NCI-H2171 treated with DMSO at 0.1 percent for 48 hours (cell line): ENCODE measurements around the gene FRS2.
"Not testable (repeated sequence)": the region's sequence is repeated elsewhere in the genome, so short reads cannot be mapped to it uniquely, and the experiment has no call there.

ENCODE experiments used
- DNase-seq: peaks from one replicate; lab custom pipeline; 2025; lab: John Stamatoyannopoulos, UW

FRS2 gene

GRCh38 chr12:69580074-69580473, 109.9 kb downstream of the FRS2 start:
- no peak for DNase-seq

DNA sequence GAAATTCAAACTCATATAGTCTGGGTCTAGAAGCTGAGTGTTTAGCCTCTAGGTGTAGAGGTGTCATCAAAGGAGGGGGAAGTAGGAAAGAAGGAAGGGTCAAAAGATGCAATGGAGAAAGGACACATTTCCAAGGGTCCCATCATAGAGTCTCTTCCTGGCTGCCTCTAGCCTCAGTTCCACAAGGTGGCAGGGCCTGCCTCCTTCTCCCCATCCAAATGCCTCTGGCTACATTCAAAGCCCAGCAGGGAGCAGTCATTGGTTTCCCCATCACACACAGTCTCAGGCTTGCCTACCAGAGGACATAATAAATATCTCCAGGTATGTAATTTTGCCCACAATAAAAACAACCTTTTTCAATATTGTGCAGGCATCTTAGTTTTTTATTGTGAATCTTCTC, 113.0 kb downstream of the FRS2 start:
- no peak for DNase-seq

DNA sequence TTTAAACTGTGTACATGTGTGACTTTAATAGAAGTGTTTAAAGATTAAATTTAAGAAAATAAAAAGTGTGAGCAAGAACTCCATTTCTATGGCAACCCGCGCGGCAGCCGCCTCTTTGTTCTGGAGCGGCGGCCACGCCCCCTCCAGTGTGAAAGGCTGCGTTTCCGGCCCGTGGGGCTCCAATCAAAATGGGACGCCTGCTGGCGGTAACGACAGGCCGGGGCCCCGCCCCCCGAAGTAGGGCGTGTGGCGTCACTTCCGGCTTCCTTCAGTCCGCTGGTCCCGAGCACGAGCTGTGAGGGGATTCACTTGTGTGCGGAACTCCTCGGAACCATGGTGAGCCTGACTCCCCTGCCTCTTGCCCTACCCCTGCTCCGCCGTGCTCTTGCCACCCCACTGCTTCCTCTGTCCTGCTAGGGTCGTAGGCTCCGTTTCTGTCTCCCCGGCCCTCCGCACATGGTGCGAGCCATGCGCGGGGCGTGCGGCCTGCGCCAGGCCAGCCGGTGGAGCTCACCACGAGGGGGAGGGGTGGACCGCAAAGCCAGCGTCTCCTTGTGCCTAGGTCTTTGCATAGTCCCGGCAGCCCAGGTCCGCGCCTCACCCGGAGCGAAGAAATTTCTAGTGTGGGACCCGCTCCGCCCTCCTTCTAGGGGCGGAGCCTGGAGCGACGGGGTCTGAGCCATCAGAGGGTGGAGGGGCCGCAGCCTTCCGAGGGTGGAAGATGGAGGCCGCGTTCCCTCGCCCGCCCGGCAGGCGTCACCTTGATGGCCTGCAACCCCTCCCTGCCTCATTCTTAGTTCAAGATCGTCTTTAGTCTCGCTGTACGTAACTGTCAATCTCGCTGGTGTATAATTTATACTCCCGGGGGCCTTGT, 115.2 kb downstream of the FRS2 start, which contains the start of gene CCT2:
TSS of gene CCT2 (plus strand) at position 271 of the 874 bp plus-strand sequence. CDS start at position 334, 63 bp downstream.
- peak; percentile 92 for DNase-seq

DNA sequence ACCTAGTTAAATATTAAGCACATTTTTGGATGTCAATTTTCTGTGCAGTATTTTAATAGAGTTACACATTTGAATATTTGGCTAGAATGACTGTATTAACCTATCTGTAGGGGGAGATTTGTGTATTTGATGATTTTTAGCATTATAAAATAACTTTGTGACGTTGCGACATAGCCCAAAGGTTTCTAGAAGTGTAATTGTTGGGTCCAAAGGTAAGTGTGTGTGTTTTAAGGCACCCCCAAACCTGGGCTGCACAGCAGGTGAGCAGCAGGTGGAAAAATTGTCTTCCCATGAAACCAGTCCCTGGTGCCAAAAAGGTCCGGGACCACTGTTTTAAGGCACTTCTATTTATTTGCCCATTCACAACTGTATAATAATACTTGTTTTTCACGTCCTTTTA, 118.3 kb downstream of the FRS2 start:
- no peak for DNase-seq

GRCh38 chr12:69589082-69589481, 118.9 kb downstream of the FRS2 start:
- no peak for DNase-seq

GRCh38 chr12:69595689-69596088, 125.5 kb downstream of the FRS2 start:
- DNase-seq = no peak

GRCh38 chr12:69598174-69598753, 128.1 kb downstream of the FRS2 start:
- DNase-seq = no peak

GRCh38 chr12:69600804-69601203, 130.6 kb downstream of the FRS2 start:
- no peak for DNase-seq

DNA sequence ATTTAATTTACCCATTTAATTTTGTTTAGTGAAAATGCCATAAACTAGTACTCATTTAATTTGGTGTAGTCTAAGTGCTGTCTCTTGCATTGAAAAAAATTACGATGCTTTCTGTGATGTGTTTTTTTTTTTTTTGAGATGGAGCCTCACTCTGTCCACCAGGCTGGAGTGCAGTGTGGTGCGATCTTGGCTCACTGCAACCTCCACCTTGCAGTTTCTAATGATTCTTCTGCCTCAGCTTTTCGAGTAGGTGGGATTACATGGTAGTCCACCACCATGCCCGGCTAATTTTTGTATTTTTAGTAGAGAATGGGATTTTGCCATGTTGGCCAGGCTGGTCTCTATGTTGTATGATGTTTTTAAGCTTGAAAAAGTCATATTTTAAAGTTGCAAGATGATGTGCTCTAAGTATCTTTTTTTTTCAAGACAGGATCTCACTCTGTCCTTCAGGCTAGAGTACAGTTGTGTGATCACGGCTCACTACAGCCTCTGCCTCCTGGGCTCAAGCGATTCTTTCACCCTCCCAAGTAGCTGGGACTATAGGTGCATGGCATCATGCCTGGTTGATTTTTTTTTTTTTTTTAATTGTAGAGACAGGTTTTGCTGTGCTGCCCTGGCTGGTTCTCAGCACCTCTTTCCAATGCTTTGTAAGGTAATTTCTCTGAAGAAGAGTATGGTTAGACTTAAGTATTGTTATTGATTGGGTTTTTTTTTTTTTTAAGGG, 131.9 kb downstream of the FRS2 start:
- DNase-seq = no peak

DNA sequence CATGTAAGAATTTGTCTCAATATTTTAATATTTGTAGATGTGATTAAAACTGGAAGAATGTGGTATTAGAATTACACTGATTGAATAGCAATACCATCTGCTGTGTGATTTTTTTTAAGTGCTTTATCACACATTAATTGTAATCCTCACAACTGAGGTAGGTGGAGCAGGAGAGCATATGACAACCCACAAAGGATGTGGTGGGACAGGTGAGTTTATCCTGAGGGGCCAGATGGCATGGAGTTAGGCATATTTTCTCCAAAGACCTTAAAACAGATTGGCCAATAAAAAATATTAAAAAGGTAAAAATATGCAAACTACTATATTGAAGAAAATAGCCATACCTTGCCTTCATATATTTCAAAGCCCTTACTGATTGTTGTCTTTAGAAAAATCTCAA, 132.8 kb downstream of the FRS2 start:
- peak; percentile 85 for DNase-seq

GRCh38 chr12:69603556-69603955, 133.4 kb downstream of the FRS2 start:
- not testable (repeated sequence) for DNase-seq

DNA sequence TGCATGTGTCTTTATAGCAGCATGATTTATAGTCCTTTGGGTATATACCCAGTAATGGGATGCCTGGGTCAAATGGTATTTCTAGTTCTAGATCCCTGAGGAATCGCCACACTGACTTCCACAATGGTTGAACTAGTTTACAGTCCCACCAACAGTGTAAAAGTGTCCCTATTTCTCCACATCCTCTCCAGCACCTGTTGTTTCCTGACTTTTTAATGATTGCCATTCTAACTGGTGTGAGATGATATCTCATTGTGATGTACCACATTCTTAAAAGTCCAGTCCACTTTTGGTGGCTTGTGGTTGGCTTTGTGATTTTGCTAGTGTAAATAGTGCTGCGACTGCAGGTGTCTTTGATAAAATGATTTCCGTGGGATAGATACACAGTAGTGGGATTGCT, 134.1 kb downstream of the FRS2 start:
- not testable (repeated sequence) for DNase-seq

GRCh38 chr12:69608114-69608513, 137.9 kb downstream of the FRS2 start:
- no peak for DNase-seq

- no peak for DNase-seq
Measured at GRCh38 chr12:69610126-69610525, 139.9 kb downstream of the FRS2 start.

DNA sequence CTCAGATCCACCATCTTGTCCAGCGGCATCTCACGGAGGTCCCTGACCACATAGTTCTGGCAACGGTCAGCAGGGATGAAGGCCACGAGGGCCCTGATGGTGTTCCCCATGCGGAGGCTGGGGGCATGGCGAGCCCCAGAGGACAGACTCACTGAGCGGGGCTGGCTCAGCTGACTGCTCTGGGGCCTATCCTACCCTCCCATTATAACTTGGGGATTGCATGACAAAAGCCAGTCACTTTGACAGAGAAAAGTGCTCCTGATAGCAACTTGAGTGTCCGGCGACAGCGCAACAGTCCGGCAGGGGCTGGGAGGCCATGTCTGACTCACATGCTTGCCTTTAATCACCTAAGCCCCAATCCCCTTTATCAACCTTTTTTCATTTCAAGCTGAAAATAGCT, 140.5 kb downstream of the FRS2 start, which contains the start of gene LRRC10:
TSS of gene LRRC10 (minus strand) at position 179 of the 400 bp plus-strand sequence. CDS start at position 110, 69 bp downstream.
- no peak for DNase-seq

GRCh38 chr12:69613351-69613750, 143.2 kb downstream of the FRS2 start:
- DNase-seq = no peak

- DNase-seq = peak; percentile 86
Measured at GRCh38 chr12:69616025-69616424, 145.8 kb downstream of the FRS2 start.

GRCh38 chr12:69619050-69619449, 148.9 kb downstream of the FRS2 start:
- no peak for DNase-seq

DNA sequence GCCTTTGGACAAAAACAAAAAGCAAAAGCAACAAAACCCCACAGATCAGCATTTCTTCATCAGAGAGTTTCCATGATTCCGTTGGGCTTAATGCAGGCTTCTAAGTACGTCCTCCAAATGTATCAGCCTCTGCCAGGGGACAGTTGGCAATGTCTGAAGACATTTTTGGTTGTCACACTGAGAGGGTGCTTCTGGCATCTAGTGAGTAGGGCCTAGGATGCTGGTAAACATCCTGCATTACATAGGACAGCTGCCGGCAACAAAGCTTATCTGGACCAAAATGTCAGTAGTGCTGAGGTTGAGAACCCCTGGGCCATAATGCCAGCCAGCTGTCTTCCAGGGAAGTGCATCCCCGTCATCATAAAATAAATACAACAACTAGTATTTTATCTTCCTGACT, 149.9 kb downstream of the FRS2 start:
- DNase-seq = no peak

GRCh38 chr12:69620921-69621320, 150.7 kb downstream of the FRS2 start:
- DNase-seq = no peak

- DNase-seq = no peak
Measured at GRCh38 chr12:69621551-69621950, 151.4 kb downstream of the FRS2 start.

DNA sequence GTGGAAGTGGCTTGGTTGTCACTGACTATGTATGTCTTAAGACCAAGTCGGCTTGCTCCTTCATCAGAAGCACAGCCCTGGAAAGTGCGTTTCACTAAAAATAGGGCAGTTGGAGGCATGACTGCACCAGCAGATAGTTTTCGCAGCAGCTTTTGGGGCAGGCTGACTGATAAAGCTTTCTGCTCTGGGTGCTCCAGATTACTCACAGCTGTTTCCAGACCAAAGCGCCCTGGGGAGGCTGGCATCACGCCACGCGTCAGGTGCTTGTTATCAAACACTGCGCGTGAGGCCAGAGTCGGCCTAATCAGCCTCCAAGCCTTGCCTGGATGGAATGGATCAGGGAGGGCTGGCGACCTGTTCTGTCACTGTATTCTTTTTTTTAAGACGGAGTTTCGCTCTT, 153.8 kb downstream of the FRS2 start:
- peak; percentile 84 for DNase-seq

DNA sequence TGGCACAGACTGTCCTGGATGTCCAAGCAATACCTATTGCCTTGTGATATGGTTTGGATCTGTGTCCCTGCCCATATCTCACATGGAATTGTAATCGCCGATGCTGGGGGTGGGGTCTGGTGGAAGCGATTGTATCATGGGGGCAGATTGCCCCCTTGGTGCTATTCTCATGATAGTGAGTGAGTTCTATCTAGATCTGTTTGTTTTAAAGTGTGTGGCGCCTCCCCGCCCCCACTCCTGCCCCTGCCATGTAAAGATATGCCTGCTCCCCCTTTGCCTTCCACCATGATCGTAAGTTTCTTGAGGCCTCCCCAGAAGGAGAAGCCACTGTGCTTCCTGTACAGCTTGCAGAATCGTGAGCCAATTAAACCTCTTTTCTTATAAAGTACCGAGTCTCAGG, 157.3 kb downstream of the FRS2 start:
- DNase-seq = no peak
